Loucy (cell line): ENCODE measurements around the gene LPA.

ENCODE experiments used
- H2AFZ ChIP-seq: fragments of 200-600 bp; sonication (generic); 2 replicates; pipeline ENCODE4 v1.6.0; 2016; ENCODE audit warnings: antibody characterized with exemption, mild to moderate bottlenecking, low read length, moderate library complexity
- H3F3A ChIP-seq: fragments of 200-600 bp; 2 replicates; pipeline ENCODE4 v1.6.0; 2016; ENCODE audit warnings: antibody characterized with exemption, low read depth, mild to moderate bottlenecking
- H3K27me3 ChIP-seq: fragments of 200-600 bp; sonication (generic); 2 replicates; pipeline ENCODE4 v1.6.1; 2014; ENCODE audit warnings: low read length, mild to moderate bottlenecking; ENCODE audit not compliant: insufficient read depth, poor library complexity, severe bottlenecking
- H3K36me3 ChIP-seq: fragments of 200-600 bp; sonication (generic); 2 replicates; pipeline ENCODE4 v1.6.1; 2016; ENCODE audit warnings: low read length; ENCODE audit not compliant: insufficient read depth
- H3K4me1 ChIP-seq: fragments of 200-600 bp; sonication (generic); 2 replicates; pipeline ENCODE4 v1.5.1; 2014; ENCODE audit warnings: low read length, mild to moderate bottlenecking; ENCODE audit not compliant: insufficient read depth, poor library complexity, severe bottlenecking
- H3K4me2 ChIP-seq: fragments of 200-600 bp; sonication (generic); 2 replicates; pipeline ENCODE4 v1.6.0; 2014; ENCODE audit warnings: antibody characterized with exemption, low read length, low read depth, mild to moderate bottlenecking; ENCODE audit not compliant: poor library complexity, severe bottlenecking
- H3K4me3 ChIP-seq: fragments of 200-600 bp; sonication (generic); 2 replicates; pipeline ENCODE4 v1.5.1; 2014; ENCODE audit warnings: low read length, mild to moderate bottlenecking, mixed read lengths; ENCODE audit not compliant: poor library complexity, severe bottlenecking
- H3K79me2 ChIP-seq: fragments of 200-600 bp; sonication (generic); 2 replicates; pipeline ENCODE4 v1.6.1; 2014; ENCODE audit warnings: low read length; ENCODE audit not compliant: insufficient read depth
- H3K9ac ChIP-seq: fragments of 200-600 bp; sonication (generic); 2 replicates; pipeline ENCODE4 v1.6.0; 2014; ENCODE audit warnings: mild to moderate bottlenecking, low read depth, low read length, moderate library complexity; ENCODE audit not compliant: poor library complexity, severe bottlenecking
- H3K9me2 ChIP-seq: fragments of 200-600 bp; sonication (generic); replicated peaks from 2 replicates; pipeline ENCODE4 v1.6.1; 2016; ENCODE audit warnings: low read depth, low read length, mixed read lengths
- H3K9me3 ChIP-seq: fragments of 200-600 bp; sonication (generic); 2 replicates; pipeline ENCODE4 v1.6.1; 2014; ENCODE audit warnings: mild to moderate bottlenecking, antibody characterized with exemption, low read length, low read depth; ENCODE audit not compliant: insufficient read depth
- H4K20me1 ChIP-seq: fragments of 200-600 bp; sonication (generic); 2 replicates; pipeline ENCODE4 v1.6.0; 2014; ENCODE audit warnings: antibody characterized with exemption, low read length, mild to moderate bottlenecking; ENCODE audit not compliant: insufficient read depth, poor library complexity, severe bottlenecking
- CTCF ChIP-seq: fragments of 200-600 bp; sonication (generic); conservative IDR thresholded peaks from 2 replicates; pipeline ENCODE4 v1.5.1; 2014; ENCODE audit warnings: mild to moderate bottlenecking, antibody characterized with exemption, low read length
- EZH2phosphoT487 ChIP-seq: fragments of 200-600 bp; IDR thresholded peaks from 2 replicates; pipeline ENCODE4 v1.6.1; 2018; ENCODE audit warnings: antibody characterized with exemption, mild to moderate bottlenecking, moderate library complexity, borderline replicate concordance

LPA gene

GRCh38 chr6:160519133-160519532 is 144.9 kb downstream of the LPA start:
- no peaks in the 10 kb centered on the region for H3K9me3 ChIP-seq
- H3K4me3 ChIP-seq = no peak overlapping the region
- H3K4me1 ChIP-seq = no peaks in the 10 kb centered on the region

GRCh38 chr6:160513836-160514235 is 150.2 kb downstream of the LPA start:
- H3K9me2 ChIP-seq = no peaks in the 10 kb centered on the region
- no peak overlapping the region for H3K9ac ChIP-seq
- no peaks in the 10 kb centered on the region for H3K27me3 ChIP-seq
- H2AFZ ChIP-seq = no peak overlapping the region
- no peaks in the 10 kb centered on the region for H4K20me1 ChIP-seq
- H3K4me1 ChIP-seq = no peaks in the 10 kb centered on the region
- no peaks in the 10 kb centered on the region for H3F3A ChIP-seq
- no peak for TF ChIP-seq CTCF
- no peaks in the 10 kb centered on the region for H3K9me3 ChIP-seq
- no peaks in the 10 kb centered on the region for H3K36me3 ChIP-seq
- no peak overlapping the region for H3K4me2 ChIP-seq
- no peaks in the 10 kb centered on the region for H3K79me2 ChIP-seq
- no peak overlapping the region for H3K4me3 ChIP-seq

More at GRCh38 chr6:160519133-160519532, 144.9 kb downstream of the LPA start:
- Histone ChIP-seq H3K4me2 (no peak overlapping the region), H3K9ac (no peak overlapping the region), H3K79me2 (no peaks in the 10 kb centered on the region), H3K9me2 (no peaks in the 10 kb centered on the region), H3K36me3 (no peaks in the 10 kb centered on the region), H2AFZ (no peak overlapping the region), H3F3A (no peaks in the 10 kb centered on the region), H4K20me1 (no peaks in the 10 kb centered on the region), H3K27me3 (no peaks in the 10 kb centered on the region)
- no peak for TF ChIP-seq CTCF
- TF ChIP-seq EZH2phosphoT487 = no peak

- no peaks in the 10 kb centered on the region for H3K27me3 ChIP-seq
- H3K9ac ChIP-seq = no peak overlapping the region
- H3K4me1 ChIP-seq = no peaks in the 10 kb centered on the region
- no peaks in the 10 kb centered on the region for H3K36me3 ChIP-seq
- H2AFZ ChIP-seq = no peak overlapping the region
- no peaks in the 10 kb centered on the region for H4K20me1 ChIP-seq
- H3F3A ChIP-seq = no peaks in the 10 kb centered on the region
- H3K9me2 ChIP-seq = no peaks in the 10 kb centered on the region
- no peak overlapping the region for H3K4me3 ChIP-seq
- no peaks in the 10 kb centered on the region for H3K79me2 ChIP-seq
- no peaks in the 10 kb centered on the region for H3K9me3 ChIP-seq
- TF ChIP-seq CTCF (no peak), EZH2phosphoT487 (no peak)
- no peak overlapping the region for H3K4me2 ChIP-seq
Observed at GRCh38 chr6:160510976-160511617, 153.0 kb downstream of the LPA start.
